Mammary epithelial cell (primary cell): ENCODE measurements around the gene MED12L.
"Not testable (repeated sequence)": the region's sequence is repeated elsewhere in the genome, so short reads cannot be mapped to it uniquely, and the experiment has no call there.

ENCODE experiments used
- EZH2 ChIP-seq: IDR thresholded peaks from 2 replicates; pipeline ENCODE4 v1.6.1; 2012; ENCODE audit warnings: low read length, inconsistent platforms, borderline replicate concordance
- TF ChIP-seq, protein P1 (sequence below), 2 donors: IDR thresholded peaks in 1 of 2; conservative IDR thresholded peaks in 1 of 2; 2 replicates each; pipeline ENCODE4 v1.5.1; 2011 to 2012; ENCODE audit warnings: inconsistent platforms in 2 of 2, low read length in 2 of 2, mild to moderate bottlenecking in 2 of 2, control low read depth in 1 of 2, low read depth in 1 of 2; ENCODE audit not compliant: insufficient read depth in 1 of 2; ENCODE audit errors: extremely low read depth in 1 of 2

DNA sequence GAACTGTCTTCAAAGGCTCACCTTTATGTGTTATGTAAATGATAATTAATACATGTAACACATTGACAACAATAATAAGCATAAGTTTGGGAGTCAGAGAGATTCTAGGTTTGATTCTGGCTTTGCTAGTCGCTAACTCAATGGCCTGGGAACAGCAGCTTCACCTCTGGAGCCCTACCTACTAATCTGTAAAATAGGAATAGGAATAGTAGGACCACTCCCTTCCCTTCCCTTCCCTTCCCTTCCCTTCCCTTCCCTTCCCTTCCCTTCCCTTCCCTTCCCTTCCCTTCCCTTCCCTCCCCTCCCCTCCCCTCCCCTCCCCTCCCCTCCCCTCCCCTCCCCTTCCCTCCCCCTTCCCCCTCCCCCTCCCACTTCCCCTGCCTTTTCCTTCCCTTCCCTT is 4.4 kb upstream of the MED12L start:
- TF ChIP-seq, protein P1, sequence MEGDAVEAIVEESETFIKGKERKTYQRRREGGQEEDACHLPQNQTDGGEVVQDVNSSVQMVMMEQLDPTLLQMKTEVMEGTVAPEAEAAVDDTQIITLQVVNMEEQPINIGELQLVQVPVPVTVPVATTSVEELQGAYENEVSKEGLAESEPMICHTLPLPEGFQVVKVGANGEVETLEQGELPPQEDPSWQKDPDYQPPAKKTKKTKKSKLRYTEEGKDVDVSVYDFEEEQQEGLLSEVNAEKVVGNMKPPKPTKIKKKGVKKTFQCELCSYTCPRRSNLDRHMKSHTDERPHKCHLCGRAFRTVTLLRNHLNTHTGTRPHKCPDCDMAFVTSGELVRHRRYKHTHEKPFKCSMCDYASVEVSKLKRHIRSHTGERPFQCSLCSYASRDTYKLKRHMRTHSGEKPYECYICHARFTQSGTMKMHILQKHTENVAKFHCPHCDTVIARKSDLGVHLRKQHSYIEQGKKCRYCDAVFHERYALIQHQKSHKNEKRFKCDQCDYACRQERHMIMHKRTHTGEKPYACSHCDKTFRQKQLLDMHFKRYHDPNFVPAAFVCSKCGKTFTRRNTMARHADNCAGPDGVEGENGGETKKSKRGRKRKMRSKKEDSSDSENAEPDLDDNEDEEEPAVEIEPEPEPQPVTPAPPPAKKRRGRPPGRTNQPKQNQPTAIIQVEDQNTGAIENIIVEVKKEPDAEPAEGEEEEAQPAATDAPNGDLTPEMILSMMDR (conservative IDR thresholded peaks at IDR 0.05 in 1 of 2, IDR thresholded peaks at IDR 0.05 in 1 of 2; ENCODE audit: extremely low read depth in 1 of 2, insufficient read depth in 1 of 2, low read depth in 1 of 2, low read length in 2 of 2): not testable (repeated sequence)
- TF ChIP-seq EZH2: not testable (repeated sequence)
